HCT116 (cell line): Measurements from ENCODE around the gene RAPGEF2. TPM values are rescaled to one million over a fixed set of nuclear protein-coding genes. Genes with fewer than 3 reads are reported as not detected.

Experiments used
- ATAC-seq: fragments of 200-7000 bp; cut with Tn5 transposase; 2 replicates; pipeline ENCODE4 v1.9.1; 2020; ENCODE audit warnings: mild to moderate bottlenecking, moderate library complexity
- BruUV-seq: library from RNA; stranded (reverse); fragments of 400-500 nt; replicated peaks from 2 replicates; lab custom pipeline; 2021; lab: Mats Ljungman, UMichigan
- CTCF ChIA-PET: fragments of 300-600 bp; sonication (Branson Sonifier 250); formaldehyde crosslinking; loops from one replicate; lab custom pipeline; 2021; ENCODE audit warnings: antibody characterized with exemption; lab: Charles Lee
- POLR2A ChIA-PET: fragments of 300-600, 350-600 bp; sonication (Branson Sonifier 250); formaldehyde crosslinking; loops from one replicate; lab custom pipeline; 2021; ENCODE audit warnings: antibody characterized with exemption; lab: Charles Lee
- RAD21 ChIA-PET, 2 experiments: fragments of 300-600 bp; sonication (Branson Sonifier 250); formaldehyde crosslinking; loops; one replicate each; lab custom pipeline; 2023; ENCODE audit warnings: low total read pairs in 2 of 2; ENCODE audit not compliant: uncharacterized antibody in 2 of 2, unreplicated experiment in 2 of 2, low non-redundant PET in 1 of 2; lab: Charles Lee
- DNase-seq: peaks from one replicate; pipeline ENCODE4 v3.0.0-alpha.2; 2010; ENCODE audit warnings: low read depth, low spot score
- H2AFZ ChIP-seq: fragments of 200-600 bp; shearing (Covaris generic), sonication (generic); 2 replicates; pipeline ENCODE4 v1.6.1; 2017; ENCODE audit warnings: low read depth, mixed run types, mixed read lengths, antibody characterized with exemption, low read length; ENCODE audit not compliant: poor library complexity, severe bottlenecking
- H3K27ac ChIP-seq: 2 replicates; pipeline ENCODE4 v1.5.1; 2012; ENCODE audit warnings: low read depth, low read length
- H3K27me3 ChIP-seq: fragments of 200-600 bp; sonication (generic); 2 replicates; pipeline ENCODE4 v1.6.1; 2016; ENCODE audit warnings: mixed run types, low read length, mixed read lengths; ENCODE audit not compliant: insufficient read depth
- H3K36me3 ChIP-seq, 2 experiments: fragments of 200-500 bp in 1 of 2; fragments of 200-600 bp in 1 of 2; sonication (Bioruptor generic) in 1 of 2; sonication (generic) in 1 of 2; 2 replicates each; pipeline versions ENCODE4 v1.5.1 to v1.6.1; 2014 to 2016; ENCODE audit warnings: low read length in 2 of 2, inconsistent platforms in 1 of 2, mixed read lengths in 1 of 2, mixed run types in 1 of 2; ENCODE audit not compliant: insufficient read depth in 2 of 2, control insufficient read depth in 1 of 2
- H3K4me1 ChIP-seq, 2 experiments: fragments of 200-600 bp in 1 of 2; sonication (generic) in 1 of 2; 2 replicates each; pipeline versions ENCODE4 v1.5.1 to v1.6.1; 2012 to 2017; ENCODE audit warnings: low read length in 2 of 2, inconsistent platforms in 1 of 2, mild to moderate bottlenecking in 1 of 2, mixed read lengths in 1 of 2, mixed run types in 1 of 2, moderate library complexity in 1 of 2; ENCODE audit not compliant: insufficient read depth in 2 of 2, control insufficient read depth in 1 of 2
- H3K4me2 ChIP-seq: fragments of 200-600 bp; sonication (generic); 2 replicates; pipeline ENCODE4 v1.6.1; 2017; ENCODE audit warnings: mixed run types, low read length, mixed read lengths
- H3K4me3 ChIP-seq, 2 experiments: fragments of 200-600 bp in 1 of 2; sonication (generic) in 1 of 2; replicated peaks in 1 of 2; 2 replicates each; pipeline ENCODE4 v1.5.1; 2011 to 2016; ENCODE audit warnings: low read length in 2 of 2, control low read depth in 1 of 2, low read depth in 1 of 2, mild to moderate bottlenecking in 1 of 2, mixed read lengths in 1 of 2, mixed run types in 1 of 2
- H3K79me2 ChIP-seq: fragments of 200-600 bp; sonication (generic); 2 replicates; pipeline ENCODE4 v1.6.1; 2017; ENCODE audit warnings: mild to moderate bottlenecking, mixed run types, low read length, moderate library complexity, mixed read lengths; ENCODE audit not compliant: insufficient read depth
- H3K9ac ChIP-seq: fragments of 200-600 bp; sonication (generic); 2 replicates; pipeline ENCODE4 v1.6.1; 2016; ENCODE audit warnings: low read length, mixed read lengths
- H3K9me2 ChIP-seq: fragments of 200-600 bp; sonication (generic), shearing (Covaris generic); 2 replicates; pipeline ENCODE4 v1.6.1; 2017; ENCODE audit warnings: mixed run types, mild to moderate bottlenecking, moderate library complexity; ENCODE audit not compliant: insufficient read depth
- H3K9me3 ChIP-seq, 2 experiments: fragments of 200-500 bp in 1 of 2; fragments of 200-600 bp in 1 of 2; sonication (Bioruptor generic) in 1 of 2; sonication (generic) in 1 of 2; 2 replicates each; pipeline ENCODE4 v1.6.1; 2014 to 2017; ENCODE audit warnings: low read length in 2 of 2, mixed read lengths in 2 of 2, inconsistent platforms in 1 of 2, low read depth in 1 of 2, mild to moderate bottlenecking in 1 of 2, mixed run types in 1 of 2, moderate library complexity in 1 of 2; ENCODE audit not compliant: control insufficient read depth in 1 of 2, insufficient read depth in 1 of 2
- H4K20me1 ChIP-seq: fragments of 200-600 bp; sonication (generic), shearing (Covaris generic); 2 replicates; pipeline ENCODE4 v1.6.1; 2017; ENCODE audit warnings: mixed run types, mild to moderate bottlenecking, moderate library complexity; ENCODE audit not compliant: insufficient read depth
- CBX3 ChIP-seq: IDR thresholded peaks from 2 replicates; pipeline ENCODE4 v1.6.1; 2012; ENCODE audit warnings: low read depth
- CEBPB ChIP-seq: IDR thresholded peaks from 2 replicates; pipeline ENCODE4 v1.6.1; 2012; ENCODE audit warnings: low read depth
- CTCF ChIP-seq, 3 experiments: fragments of 200-600 bp in 1 of 3; sonication (generic) in 1 of 3; IDR thresholded peaks in 2 of 3; conservative IDR thresholded peaks in 1 of 3; 2 replicates each; pipeline ENCODE4 v1.5.1; 2012 to 2017; ENCODE audit warnings: low read depth in 2 of 3, low read length in 2 of 3, antibody characterized with exemption in 1 of 3, borderline replicate concordance in 1 of 3, control low read depth in 1 of 3, mild to moderate bottlenecking in 1 of 3, mixed read lengths in 1 of 3, mixed run types in 1 of 3, moderate library complexity in 1 of 3; ENCODE audit not compliant: insufficient read depth in 1 of 3
- EGR1 ChIP-seq: IDR thresholded peaks from 2 replicates; pipeline ENCODE4 v1.6.1; 2012; ENCODE audit warnings: low read depth
- ELF1 ChIP-seq: IDR thresholded peaks from 2 replicates; pipeline ENCODE4 v1.6.1; 2012; ENCODE audit warnings: low read depth, borderline replicate concordance
- EZH2phosphoT487 ChIP-seq: fragments of 200-600 bp; IDR thresholded peaks from 2 replicates; pipeline ENCODE4 v1.6.1; 2018; ENCODE audit warnings: antibody characterized with exemption, borderline replicate concordance
- FOSL1 ChIP-seq: IDR thresholded peaks from 2 replicates; pipeline ENCODE4 v1.6.1; 2012; ENCODE audit warnings: low read depth
- JUND ChIP-seq: IDR thresholded peaks from 2 replicates; pipeline ENCODE4 v1.6.1; 2012
- POLR2A ChIP-seq: IDR thresholded peaks from 2 replicates; pipeline ENCODE4 v1.7.0; 2011; ENCODE audit warnings: borderline replicate concordance; ENCODE audit not compliant: insufficient read depth, insufficient read length; ENCODE audit errors: extremely low read depth
- RAD21 ChIP-seq: IDR thresholded peaks from 2 replicates; pipeline ENCODE4 v1.6.1; 2012; ENCODE audit warnings: low read depth, mild to moderate bottlenecking
- SP1 ChIP-seq: IDR thresholded peaks from 2 replicates; pipeline ENCODE4 v1.6.1; 2012; ENCODE audit warnings: low read depth
- SRF ChIP-seq: IDR thresholded peaks from 2 replicates; pipeline ENCODE4 v1.6.1; 2012; ENCODE audit warnings: low read depth
- TCF7L2 ChIP-seq: IDR thresholded peaks from 2 replicates; pipeline ENCODE4 v1.7.0; 2011; ENCODE audit warnings: borderline replicate concordance, inconsistent platforms; ENCODE audit not compliant: insufficient read depth, insufficient read length; ENCODE audit errors: extremely low read depth
- YY1 ChIP-seq: IDR thresholded peaks from 2 replicates; pipeline ENCODE4 v1.6.1; 2011; ENCODE audit warnings: low read length, low read depth, moderate library complexity, mild to moderate bottlenecking; ENCODE audit not compliant: insufficient replicate concordance; ENCODE audit errors: extremely low read depth
- ZFX ChIP-seq: fragments of 450-650 bp; IDR thresholded peaks from 2 replicates; pipeline ENCODE4 v1.6.1; 2017
- ZNF274 ChIP-seq: fragments of 200-500 bp; sonication (Bioruptor generic); IDR thresholded peaks from 2 replicates; pipeline ENCODE4 v1.6.1; 2014; ENCODE audit warnings: mild to moderate bottlenecking, low read depth, low read length, inconsistent platforms
- intact Hi-C: fragments of 100-400 bp; cut with micrococcal nuclease; formaldehyde crosslinking; loops from 2 replicates; pipeline ENCODE4 v1.10.0; 2022
- total RNA-seq: library from RNA; stranded (reverse); gene quantifications from one replicate; pipeline ENCODE4 v1.2.1, GENCODE V29; 2021; ENCODE audit not compliant: unreplicated experiment
- TF ChIP-seq, protein P1 (sequence below): IDR thresholded peaks from 2 replicates; pipeline ENCODE4 v1.6.1; 2012
- TF ChIP-seq, protein P2 (sequence below): IDR thresholded peaks from 2 replicates; pipeline ENCODE4 v1.6.1; 2012; ENCODE audit warnings: low read depth

RAPGEF2 gene
- total RNA-seq, 1 experiment from 2014 or later = 21.2 TPM

- H3K36me3 ChIP-seq = no peaks in the 10 kb centered on the region
- H3K27ac ChIP-seq = no peak overlapping the region
- TF ChIP-seq, protein P1, sequence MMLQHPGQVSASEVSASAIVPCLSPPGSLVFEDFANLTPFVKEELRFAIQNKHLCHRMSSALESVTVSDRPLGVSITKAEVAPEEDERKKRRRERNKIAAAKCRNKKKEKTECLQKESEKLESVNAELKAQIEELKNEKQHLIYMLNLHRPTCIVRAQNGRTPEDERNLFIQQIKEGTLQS = no peak
- TF ChIP-seq CBX3 (no peak), FOSL1 (no peak), POLR2A (no peak), ZFX (no peak), ZNF274 (no peak), TCF7L2 (no peak), EGR1 (no peak), CEBPB (no peak), SP1 (no peak), JUND (no peak), YY1 (no peak), SRF (no peak), ELF1 (no peak), CTCF (IDR thresholded peaks at IDR 0.05 in 2 of 3, conservative IDR thresholded peaks at IDR 0.05 in 1 of 3; ENCODE audit: borderline replicate concordance in 1 of 3, insufficient read depth in 1 of 3, low read depth in 2 of 3, low read length in 2 of 3) (no peak), EZH2phosphoT487 (no peak), RAD21 (no peak)
- TF ChIP-seq, protein P2, sequence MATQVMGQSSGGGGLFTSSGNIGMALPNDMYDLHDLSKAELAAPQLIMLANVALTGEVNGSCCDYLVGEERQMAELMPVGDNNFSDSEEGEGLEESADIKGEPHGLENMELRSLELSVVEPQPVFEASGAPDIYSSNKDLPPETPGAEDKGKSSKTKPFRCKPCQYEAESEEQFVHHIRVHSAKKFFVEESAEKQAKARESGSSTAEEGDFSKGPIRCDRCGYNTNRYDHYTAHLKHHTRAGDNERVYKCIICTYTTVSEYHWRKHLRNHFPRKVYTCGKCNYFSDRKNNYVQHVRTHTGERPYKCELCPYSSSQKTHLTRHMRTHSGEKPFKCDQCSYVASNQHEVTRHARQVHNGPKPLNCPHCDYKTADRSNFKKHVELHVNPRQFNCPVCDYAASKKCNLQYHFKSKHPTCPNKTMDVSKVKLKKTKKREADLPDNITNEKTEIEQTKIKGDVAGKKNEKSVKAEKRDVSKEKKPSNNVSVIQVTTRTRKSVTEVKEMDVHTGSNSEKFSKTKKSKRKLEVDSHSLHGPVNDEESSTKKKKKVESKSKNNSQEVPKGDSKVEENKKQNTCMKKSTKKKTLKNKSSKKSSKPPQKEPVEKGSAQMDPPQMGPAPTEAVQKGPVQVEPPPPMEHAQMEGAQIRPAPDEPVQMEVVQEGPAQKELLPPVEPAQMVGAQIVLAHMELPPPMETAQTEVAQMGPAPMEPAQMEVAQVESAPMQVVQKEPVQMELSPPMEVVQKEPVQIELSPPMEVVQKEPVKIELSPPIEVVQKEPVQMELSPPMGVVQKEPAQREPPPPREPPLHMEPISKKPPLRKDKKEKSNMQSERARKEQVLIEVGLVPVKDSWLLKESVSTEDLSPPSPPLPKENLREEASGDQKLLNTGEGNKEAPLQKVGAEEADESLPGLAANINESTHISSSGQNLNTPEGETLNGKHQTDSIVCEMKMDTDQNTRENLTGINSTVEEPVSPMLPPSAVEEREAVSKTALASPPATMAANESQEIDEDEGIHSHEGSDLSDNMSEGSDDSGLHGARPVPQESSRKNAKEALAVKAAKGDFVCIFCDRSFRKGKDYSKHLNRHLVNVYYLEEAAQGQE = no peak
- CTCF ChIA-PET = no interaction called here
- ATAC-seq = no peak
- H4K20me1 ChIP-seq = no peaks in the 10 kb centered on the region
- no peak for DNase-seq
- H3K9me2 ChIP-seq = no peaks in the 10 kb centered on the region
- H3K27me3 ChIP-seq = no peaks in the 10 kb centered on the region
- no peak overlapping the region for H3K4me3 ChIP-seq
- H2AFZ ChIP-seq = no peak overlapping the region
- no peaks in the 10 kb centered on the region; the same call in 1 of the 2 replicates for H3K79me2 ChIP-seq
- no TSS peak for BruUV-seq
- no peak overlapping the region for H3K4me2 ChIP-seq
- peaks cover 3 to 5% of the 10 kb centered on the region in 2 experiments; a peak in 1 of 4 replicates for H3K4me1 ChIP-seq
- no peak overlapping the region for H3K9ac ChIP-seq
- intact Hi-C loops = no loop called here
- POLR2A ChIA-PET = no interaction called here
- RAD21 ChIA-PET = no interaction called here
- H3K9me3 ChIP-seq = no peaks in the 10 kb centered on the region
Observed at GRCh38 chr4:159149666-159150065, 46.8 kb downstream of the RAPGEF2 start.
